HepG2 (cell line): ENCODE measurements around the gene POLR2F. TPM values are rescaled to one million over a fixed set of nuclear protein-coding genes. Genes with fewer than 3 reads are reported as not detected.

Source experiments
- ATAC-seq: fragments of 200-7000 bp; cut with Tn5 transposase; 3 replicates; pipeline ENCODE4 v1.9.1; 2020; ENCODE audit warnings: mild to moderate bottlenecking, moderate library complexity
- BruUV-seq: library from RNA; stranded (reverse); fragments of 400-500 nt; replicated peaks from 2 replicates; lab custom pipeline; 2021; lab: Mats Ljungman, UMichigan
- CTCF ChIA-PET: fragments of 300-600 bp; formaldehyde crosslinking; extraction: SDS; loops from one replicate; lab custom pipeline; 2021; ENCODE audit warnings: low total read pairs, inconsistent platforms, low intra/inter-chr PET ratio; lab: Yijun Ruan, JAX
- POLR2A ChIA-PET: fragments of 350-600 bp; sonication (Branson Sonifier 250); formaldehyde crosslinking; loops from one replicate; lab custom pipeline; 2020; ENCODE audit warnings: antibody characterized with exemption, inconsistent platforms; lab: Yijun Ruan, JAX
- DNase-seq: peaks from one replicate; pipeline ENCODE4 v3.0.0-alpha.2; 2015; ENCODE audit warnings: low spot score
- FAIRE-seq: peaks from 3 replicates; lab custom pipeline; 2011; peaks lifted over from hg19 to GRCh38; lab: Jason Lieb, UNC
- H2AFZ ChIP-seq: one replicate; pipeline ENCODE4 v1.6.1; 2011; ENCODE audit warnings: low read length, inconsistent platforms
- H3K27ac ChIP-seq: fragments of 300-600 bp; 3 replicates; pipeline ENCODE4 v1.8.0; 2011; ENCODE audit warnings: mixed run types, mild to moderate bottlenecking, mixed read lengths, low read length, inconsistent platforms; ENCODE audit not compliant: insufficient read depth; ENCODE audit errors: extremely low read length
- H3K27me3 ChIP-seq, 2 experiments: fragments of 200-600 bp in 1 of 2; 2 replicates in 1 of 2; 3 replicates in 1 of 2; pipeline versions ENCODE4 v1.6.0 to v1.8.0; 2011; ENCODE audit warnings: low read length in 2 of 2, mild to moderate bottlenecking in 2 of 2, moderate library complexity in 2 of 2, inconsistent platforms in 1 of 2; ENCODE audit not compliant: insufficient read depth in 2 of 2, control insufficient read depth in 1 of 2
- H3K36me3 ChIP-seq, 2 experiments: fragments of 200-600 bp in 1 of 2; replicated peaks in 1 of 2; 2 replicates in 1 of 2; 3 replicates in 1 of 2; pipeline versions ENCODE4 v1.5.1 to v1.8.0; 2011; ENCODE audit warnings: low read length in 2 of 2, inconsistent platforms in 1 of 2; ENCODE audit not compliant: insufficient read depth in 2 of 2, control insufficient read depth in 1 of 2
- H3K4me1 ChIP-seq: 2 replicates; pipeline ENCODE4 v1.5.1; 2012; ENCODE audit warnings: low read length, inconsistent platforms; ENCODE audit not compliant: insufficient read depth
- H3K4me2 ChIP-seq: 2 replicates; pipeline ENCODE4 v1.6.0; 2011; ENCODE audit warnings: low read depth, low read length, inconsistent platforms
- H3K4me3 ChIP-seq, 3 experiments: fragments of 200-600 bp in 1 of 3; sonication (generic), shearing (Covaris generic) in 1 of 3; replicated peaks in 1 of 3; 2 replicates each; pipeline ENCODE4 v1.5.1; 2011 to 2016; ENCODE audit warnings: low read length in 3 of 3, inconsistent platforms in 2 of 3, low read depth in 2 of 3, mild to moderate bottlenecking in 2 of 3, control low read depth in 1 of 3, mixed read lengths in 1 of 3; ENCODE audit not compliant: insufficient read depth in 1 of 3
- H3K79me2 ChIP-seq: one replicate; pipeline ENCODE4 v1.6.1; 2011; ENCODE audit warnings: low read length, inconsistent platforms; ENCODE audit not compliant: insufficient read depth
- H3K9ac ChIP-seq: 2 replicates; pipeline ENCODE4 v1.6.0; 2011; ENCODE audit warnings: mild to moderate bottlenecking, low read depth, low read length, inconsistent platforms; ENCODE audit not compliant: insufficient read depth
- H3K9me3 ChIP-seq: 2 replicates; pipeline ENCODE4 v1.5.1; 2012; ENCODE audit warnings: mild to moderate bottlenecking, low read length
- H4K20me1 ChIP-seq: 2 replicates; pipeline ENCODE4 v1.6.0; 2011; ENCODE audit warnings: inconsistent platforms, mild to moderate bottlenecking, low read length, moderate library complexity; ENCODE audit not compliant: insufficient read depth
- ARID3A ChIP-seq: IDR thresholded peaks from 2 replicates; pipeline ENCODE4 v1.6.1; 2012; ENCODE audit warnings: low read depth, low read length, improper control_type of control experiment
- NFIC ChIP-seq: IDR thresholded peaks from 2 replicates; pipeline ENCODE4 v1.6.1; 2012; ENCODE audit warnings: mild to moderate bottlenecking, low read length, inconsistent platforms
- SKIL ChIP-seq: sonication (generic); formaldehyde crosslinking; IDR thresholded peaks from 2 replicates; pipeline ENCODE4 v1.8.0; 2022; ENCODE audit warnings: missing genetic modification reagents, mild to moderate bottlenecking, moderate library complexity, borderline replicate concordance
- SRSF9 ChIP-seq: fragments of 200-400 bp; formaldehyde crosslinking; IDR thresholded peaks from 2 replicates; pipeline ENCODE4 v1.6.1; 2018; ENCODE audit warnings: borderline replicate concordance, mild to moderate bottlenecking, low read depth, low read length; ENCODE audit not compliant: insufficient read depth, poor library complexity, severe bottlenecking
- TEAD3 ChIP-seq: optimal IDR thresholded peaks from 2 replicates; pipeline ENCODE3; 2016; ENCODE audit warnings: borderline replicate concordance
- TFE3 ChIP-seq: IDR thresholded peaks from 2 replicates; pipeline ENCODE4 v1.6.1; 2016
- ZNF142 ChIP-seq: sonication (generic); formaldehyde crosslinking; IDR thresholded peaks from 2 replicates; pipeline ENCODE4 v1.4.0; 2020; ENCODE audit warnings: missing genetic modification reagents
- ZNF276 ChIP-seq: sonication (generic); formaldehyde crosslinking; IDR thresholded peaks from 2 replicates; pipeline ENCODE4 v1.4.0; 2020; ENCODE audit warnings: mild to moderate bottlenecking, low read depth, missing genetic modification reagents
- ZNF616 ChIP-seq: sonication (generic); formaldehyde crosslinking; IDR thresholded peaks from 2 replicates; pipeline ENCODE4 v1.5.0; 2020; ENCODE audit warnings: low read depth, mild to moderate bottlenecking, missing genetic modification reagents
- WGBS: methylation state at CpG from one replicate; pipeline ENCODE4 v1.1.6; 2017; ENCODE audit warnings: low lambda C conversion rate; 5-methylcytosine and 5-hydroxymethylcytosine counted together
- in situ Hi-C: cut with HindIII; loops from 2 replicates; pipeline ENCODE4 v1.10.0; 2017; ENCODE audit warnings: low pct_unique_long_range_greater_than_20kb; ENCODE audit not compliant: extremely low pct_ligation_motif_present
- intact Hi-C: fragments of 100-400 bp; cut with micrococcal nuclease; formaldehyde crosslinking; loops from one replicate; pipeline ENCODE4 v1.10.0; 2022; ENCODE audit not compliant: unreplicated experiment
- polyA plus RNA-seq, 8 experiments: library from polyadenylated mRNA; depleted of rRNA in 3 of 8; stranded (reverse) in 7 of 8; unstranded in 1 of 8; fragments of >200 nt; fragmentation: Illumina TruSeq in 4 of 8; extraction: Trizol in 4 of 8; gene quantifications; 2 replicates each; pipeline versions ENCODE4 v1.2.1 to v1.2.3, GENCODE V29; 2011 to 2016; ENCODE audit warnings: low read depth in 4 of 8, missing spikeins in 1 of 8, mixed read lengths in 1 of 8; ENCODE audit not compliant: insufficient read depth in 1 of 8
- total RNA-seq, 5 experiments: library from RNA; depleted of rRNA; stranded (reverse); fragments of >200 nt; fragmentation: Illumina TruSeq; extraction: Trizol; gene quantifications; 2 replicates each; pipeline ENCODE4 v1.2.3, GENCODE V29; 2016; ENCODE audit warnings: low read depth in 1 of 5

Gene POLR2F
- total and polyA plus RNA-seq, 2 of the 13 experiments (the other 11 are each of a cell fraction or from before 2014, with no cell fraction given) = 135 to 158 TPM

GRCh38 chr22:37985751-37986281, 32.3 kb downstream of the POLR2F start:
- 92% methylated on average over 27 of the region's 27 CpGs for whole genome bisulfite sequencing
- Histone ChIP-seq H3K79me2 (no peaks in the 10 kb centered on the region), H3K27me3 (no peaks in the 10 kb centered on the region), H3K27ac (no peak overlapping the region), H2AFZ (no peak overlapping the region), H3K4me2 (no peak overlapping the region), H3K9me3 (no peaks in the 10 kb centered on the region), H3K9ac (no peak overlapping the region), H3K4me1 (peaks cover 22% of the 10 kb centered on the region), H3K36me3 (no peaks in the 10 kb centered on the region), H3K4me3 (no peak overlapping the region), H4K20me1 (no peaks in the 10 kb centered on the region)
- FAIRE-seq (no peak), ATAC-seq (no peak), DNase-seq (no peak)
- no TSS peak for BruUV-seq
- CTCF ChIA-PET = no interaction called here
- intact Hi-C loops = no loop called here
- in situ Hi-C loops = no loop called here
- POLR2A ChIA-PET = no interaction called here
- TF ChIP-seq ARID3A (no peak), TFE3 (CRISPR knock-in tag) (no peak), ZNF142 (CRISPR knock-in tag) (no peak), SKIL (CRISPR knock-in tag) (no peak), SRSF9 (no peak), ZNF276 (CRISPR knock-in tag) (no peak), NFIC (no peak), ZNF616 (CRISPR knock-in tag) (no peak), TEAD3 (no peak)
